DND-41 (cell line): ENCODE measurements around the gene DNAH11.

ENCODE experiments used
- CTCF ChIP-seq: IDR thresholded peaks from 2 replicates; pipeline ENCODE4 v1.5.1; 2012; ENCODE audit warnings: borderline replicate concordance, low read length, moderate library complexity, mild to moderate bottlenecking; ENCODE audit not compliant: poor library complexity, severe bottlenecking; ENCODE audit errors: extremely low read depth
- EZH2 ChIP-seq: IDR thresholded peaks from 3 replicates; pipeline ENCODE4 v1.6.1; 2012; ENCODE audit warnings: borderline replicate concordance, low read depth, mild to moderate bottlenecking, moderate library complexity, low read length, inconsistent platforms; ENCODE audit not compliant: severe bottlenecking

GRCh38 chr7:21514062-21514461, 28.8 kb upstream of the DNAH11 start:
- TF ChIP-seq CTCF, result no peak
- no peak for TF ChIP-seq EZH2
